Glutamatergic neuron (in vitro differentiated cells): ENCODE data around the gene TRIM13. TPM values are rescaled to one million over a fixed set of nuclear protein-coding genes. Genes with fewer than 3 reads are reported as not detected.

Experiments used
- DNase-seq: peaks from one replicate; pipeline ENCODE4 v3.0.0; 2022
- H3K27ac Mint-ChIP-seq: one replicate; pipeline ENCODE4 v1.8.0; 2020; ENCODE audit warnings: mild to moderate bottlenecking, mixed read lengths, inconsistent platforms; ENCODE audit not compliant: unreplicated experiment
- H3K27me3 Mint-ChIP-seq: one replicate; pipeline ENCODE4 v1.8.0; 2020; ENCODE audit warnings: mild to moderate bottlenecking, moderate library complexity, mixed read lengths, inconsistent platforms; ENCODE audit not compliant: unreplicated experiment
- H3K36me3 Mint-ChIP-seq: one replicate; pipeline ENCODE4 v1.8.0; 2020; ENCODE audit warnings: mild to moderate bottlenecking, mixed read lengths, inconsistent platforms; ENCODE audit not compliant: unreplicated experiment
- H3K4me1 Mint-ChIP-seq: one replicate; pipeline ENCODE4 v1.8.0; 2020; ENCODE audit warnings: mild to moderate bottlenecking, low read depth, mixed read lengths, inconsistent platforms; ENCODE audit not compliant: unreplicated experiment
- H3K4me3 Mint-ChIP-seq: one replicate; pipeline ENCODE4 v1.8.0; 2020; ENCODE audit warnings: mild to moderate bottlenecking, mixed read lengths, inconsistent platforms; ENCODE audit not compliant: unreplicated experiment
- H3K9me3 Mint-ChIP-seq: one replicate; pipeline ENCODE4 v1.8.0; 2020; ENCODE audit warnings: mild to moderate bottlenecking, moderate library complexity, mixed read lengths, inconsistent platforms; ENCODE audit not compliant: unreplicated experiment
- CTCF ChIP-seq: fragments of 200-600 bp; sonication (generic); IDR thresholded peaks from one replicate; pipeline ENCODE4 v1.5.0; 2021; ENCODE audit not compliant: partially characterized antibody, unreplicated experiment
- total RNA-seq: library from RNA; stranded (reverse); fragmentation: NEBNext Ultra II Directional; extraction: Animal tissue kit (Norgen Biotek cat#: 25700); gene quantifications from one replicate; pipeline ENCODE4 v1.2.1, GENCODE V29; 2021; ENCODE audit not compliant: unreplicated experiment

Gene TRIM13
- total RNA-seq, 1 donor from 2014 or later = 43.1 TPM

- H3K4me3 Mint-ChIP-seq = no peak overlapping the region
- no peak for TF ChIP-seq CTCF
- no peaks in the 10 kb centered on the region for H3K4me1 Mint-ChIP-seq
- no peak for DNase-seq
- peaks cover 2% of the 10 kb centered on the region for H3K27me3 Mint-ChIP-seq
- peaks cover 5% of the 10 kb centered on the region for H3K36me3 Mint-ChIP-seq
- no peaks in the 10 kb centered on the region for H3K9me3 Mint-ChIP-seq
- no peak overlapping the region for H3K27ac Mint-ChIP-seq
These were observed 18.9 kb downstream of the TRIM13 start for GRCh38 chr13:50015750-50016149.

- Mint-ChIP-seq H3K4me3 (no peak overlapping the region), H3K9me3 (no peaks in the 10 kb centered on the region), H3K27me3 (peaks cover 2% of the 10 kb centered on the region), H3K27ac (no peak overlapping the region), H3K36me3 (peaks cover 5% of the 10 kb centered on the region), H3K4me1 (no peaks in the 10 kb centered on the region)
- TF ChIP-seq CTCF = no peak
- DNase-seq = no peak
These were observed 19.6 kb downstream of the TRIM13 start for GRCh38 chr13:50016444-50016843.

GRCh38 chr13:50017819-50018218 is 21.0 kb downstream of the TRIM13 start:
- Mint-ChIP-seq H3K36me3 (peaks cover 5% of the 10 kb centered on the region), H3K9me3 (no peaks in the 10 kb centered on the region), H3K4me1 (no peaks in the 10 kb centered on the region), H3K4me3 (no peak overlapping the region), H3K27me3 (peaks cover 2% of the 10 kb centered on the region), H3K27ac (no peak overlapping the region)
- no peak for DNase-seq
- no peak for TF ChIP-seq CTCF

- H3K9me3 Mint-ChIP-seq = no peaks in the 10 kb centered on the region
These were observed 28.6 kb downstream of the TRIM13 start for GRCh38 chr13:50025436-50025835.

More at GRCh38 chr13:50025436-50025835, 28.6 kb downstream of the TRIM13 start:
- Mint-ChIP-seq H3K4me3 (no peak overlapping the region), H3K36me3 (peaks cover 3% of the 10 kb centered on the region), H3K4me1 (no peaks in the 10 kb centered on the region), H3K27me3 (peaks cover 1% of the 10 kb centered on the region), H3K27ac (no peak overlapping the region)
- no peak for DNase-seq
- TF ChIP-seq CTCF = no peak
